ENCODE measurements around the gene THOC2.

DNA sequence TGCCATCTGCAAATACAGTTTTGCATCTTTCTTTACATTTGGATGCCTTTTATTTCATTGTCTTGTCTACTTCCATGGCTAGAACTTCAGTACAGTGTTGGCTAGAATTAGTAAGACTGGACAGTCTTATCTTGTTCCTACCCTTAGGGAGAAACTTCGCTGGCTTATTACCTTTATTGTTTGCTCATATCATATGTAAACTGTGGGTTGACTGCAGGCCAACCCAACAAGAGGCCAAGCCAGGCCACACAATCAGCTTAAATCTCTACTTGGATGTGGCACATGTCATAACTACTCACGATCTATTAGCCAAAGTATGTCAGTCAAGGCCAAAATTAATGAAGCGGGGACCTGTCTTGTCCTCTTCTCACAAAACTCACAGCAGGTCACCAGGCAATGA is 144.1 kb downstream of the THOC2 start:
- TF ChIP-seq CTCF (IDR thresholded peaks at IDR 0.05) = no peak
- TF ChIP-seq POLR2A (IDR thresholded peaks at IDR 0.05) = no peak
